GDM1 (cell line): ENCODE measurements around the gene COL2A1.

ENCODE experiments used
- DNase-seq: peaks from one replicate; lab custom pipeline; 2025; lab: John Stamatoyannopoulos, UW

Gene COL2A1

GRCh38 chr12:48004053-48004941, at the start of gene COL2A1:
Gene COL2A1, minus strand, starts transcription at chr12:48004476. Its CDS starts 155 bp downstream, at chr12:48004321.
- no peak for DNase-seq

- no peak for DNase-seq
Measured at GRCh38 chr12:48053883-48054282, 49.6 kb upstream of the COL2A1 start.

- no peak for DNase-seq
Measured at GRCh38 chr12:48053122-48053521, 48.8 kb upstream of the COL2A1 start.

GRCh38 chr12:48051681-48052080, 47.4 kb upstream of the COL2A1 start:
- no peak for DNase-seq

- DNase-seq, result no peak
Measured at GRCh38 chr12:48050174-48050573, 45.9 kb upstream of the COL2A1 start.

- DNase-seq, result no peak
Measured at GRCh38 chr12:48045965-48046518, 41.8 kb upstream of the COL2A1 start.

- DNase-seq, result no peak
Measured at GRCh38 chr12:48045061-48045846, 41.0 kb upstream of the COL2A1 start.

GRCh38 chr12:48044396-48044795, 40.1 kb upstream of the COL2A1 start:
- DNase-seq, result no peak

GRCh38 chr12:48043771-48044170, 39.5 kb upstream of the COL2A1 start:
- no peak for DNase-seq

GRCh38 chr12:48041591-48042423, 37.5 kb upstream of the COL2A1 start:
- no peak for DNase-seq

- DNase-seq, result no peak
Measured at GRCh38 chr12:48040354-48040753, 36.1 kb upstream of the COL2A1 start.

GRCh38 chr12:48039151-48039550, 34.9 kb upstream of the COL2A1 start:
- no peak for DNase-seq

- no peak for DNase-seq
Measured at GRCh38 chr12:48038085-48038484, 33.8 kb upstream of the COL2A1 start.

GRCh38 chr12:48037267-48037915, 33.1 kb upstream of the COL2A1 start:
- no peak for DNase-seq

GRCh38 chr12:48036818-48037217, 32.5 kb upstream of the COL2A1 start:
- DNase-seq, result no peak

GRCh38 chr12:48034835-48035805, 30.8 kb upstream of the COL2A1 start:
- no peak for DNase-seq

GRCh38 chr12:48033451-48033850, 29.2 kb upstream of the COL2A1 start:
- DNase-seq, result no peak

- DNase-seq, result no peak
Measured at GRCh38 chr12:48032597-48032996, 28.3 kb upstream of the COL2A1 start.

- DNase-seq, result no peak
Measured at GRCh38 chr12:48031135-48031960, 27.1 kb upstream of the COL2A1 start.
